CD4-positive, alpha-beta T cell treated with Interleukin-4 for 1 hour (primary cell): Measurements from ENCODE around the gene GRID1.

ENCODE experiments used
- DNase-seq, 2 donors: peaks; one replicate each; pipeline ENCODE4 v3.0.0-alpha.2; 2020 to 2022

GRID1 gene

DNA sequence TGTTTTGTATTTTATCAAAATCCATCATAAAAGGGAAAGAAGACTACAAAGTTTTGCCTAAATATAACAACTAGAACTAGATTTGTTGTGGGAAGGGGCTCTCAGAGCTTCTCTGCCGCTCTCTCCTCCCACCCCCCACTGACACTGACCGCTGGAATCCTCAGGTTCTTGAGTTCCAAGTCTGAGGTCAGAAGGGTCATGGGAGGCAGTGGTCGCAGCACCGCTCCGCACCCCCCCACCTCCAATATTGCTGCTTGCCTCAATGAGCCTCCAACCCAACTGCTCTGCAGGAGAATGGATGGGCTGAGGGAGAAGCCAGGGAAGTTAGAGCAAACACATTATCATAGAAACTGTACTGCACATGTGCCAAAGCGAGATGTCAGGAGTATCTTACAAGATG, 359.4 kb downstream of the GRID1 start:
- DNase-seq = no peak

DNA sequence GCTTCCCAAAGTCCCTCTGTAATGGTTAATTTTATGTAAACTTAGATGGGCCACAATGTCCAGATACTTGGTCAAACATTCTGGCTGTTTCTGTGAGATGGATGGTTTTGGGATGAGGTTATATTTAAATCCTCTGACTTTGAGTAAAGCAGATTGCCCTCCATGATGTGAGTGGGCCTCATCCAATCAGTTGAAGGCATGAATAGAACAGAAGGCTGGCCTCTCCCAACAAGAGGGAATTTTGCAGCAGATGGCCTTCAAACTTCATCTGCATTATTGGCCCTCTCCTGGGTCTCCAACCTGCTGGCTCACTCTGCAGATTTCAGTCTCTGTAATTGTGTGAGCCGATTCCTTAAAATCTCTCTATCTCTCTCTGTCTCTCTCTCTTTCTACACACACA, 362.3 kb downstream of the GRID1 start:
- no peak for DNase-seq

DNA sequence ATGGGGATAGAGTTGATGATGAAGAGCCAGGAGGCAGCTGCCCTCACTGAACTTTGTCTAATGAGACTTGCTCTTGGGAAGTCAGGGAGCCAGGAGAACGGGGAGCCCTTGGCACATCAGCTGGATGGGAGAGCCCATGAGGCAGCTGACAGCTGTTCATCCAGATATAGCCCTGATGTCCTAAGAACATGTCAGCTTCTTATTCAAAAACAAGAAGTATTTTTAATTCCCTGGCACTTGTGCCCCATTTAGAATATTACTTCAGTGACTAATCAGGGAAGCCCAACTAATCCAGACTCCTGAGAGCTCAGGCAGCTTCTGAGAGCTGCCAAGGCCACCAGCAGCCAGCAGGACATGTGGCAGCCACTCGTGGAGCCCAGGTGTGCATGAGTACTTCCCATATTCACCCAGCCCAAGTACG, 363.4 kb downstream of the GRID1 start:
- DNase-seq = no peak

DNA sequence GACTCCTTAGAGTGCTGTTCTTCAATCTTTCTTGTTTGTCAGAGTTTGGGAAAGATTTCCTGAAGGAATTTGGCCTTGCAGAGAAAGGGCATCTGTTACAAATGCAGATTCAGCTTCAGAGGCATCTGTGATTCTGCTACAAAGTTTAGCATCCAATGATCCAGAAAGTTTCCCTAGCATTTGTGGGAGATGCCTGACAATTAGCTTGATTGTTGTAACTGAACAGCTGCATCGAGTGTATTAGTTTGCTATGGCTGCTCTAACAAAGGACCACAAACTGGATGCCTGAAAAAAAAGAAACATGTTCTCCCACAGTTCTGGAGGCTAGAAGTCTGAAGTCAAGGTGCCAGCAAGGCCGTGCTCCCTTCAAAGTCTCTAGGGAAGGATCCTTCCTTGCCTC, 365.1 kb downstream of the GRID1 start:
- no peak for DNase-seq

DNA sequence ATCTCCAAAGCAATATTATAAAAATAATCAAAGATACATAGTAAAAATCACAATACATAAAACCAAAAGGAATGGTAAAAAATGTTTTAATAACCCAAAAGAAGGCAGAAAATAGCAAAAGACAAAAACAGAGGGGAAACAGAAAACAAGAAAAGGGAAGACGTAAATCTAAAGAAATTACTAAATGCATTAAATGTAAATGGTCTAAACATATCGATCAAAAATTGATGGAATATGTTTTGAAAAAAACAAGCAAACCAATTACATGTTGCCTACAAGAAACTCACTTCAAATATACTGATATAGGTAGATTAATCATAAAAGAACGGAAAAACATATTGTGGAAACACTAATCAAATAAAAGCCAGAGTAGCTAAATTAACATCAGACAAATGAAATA, 369.1 kb downstream of the GRID1 start:
- no peak for DNase-seq

DNA sequence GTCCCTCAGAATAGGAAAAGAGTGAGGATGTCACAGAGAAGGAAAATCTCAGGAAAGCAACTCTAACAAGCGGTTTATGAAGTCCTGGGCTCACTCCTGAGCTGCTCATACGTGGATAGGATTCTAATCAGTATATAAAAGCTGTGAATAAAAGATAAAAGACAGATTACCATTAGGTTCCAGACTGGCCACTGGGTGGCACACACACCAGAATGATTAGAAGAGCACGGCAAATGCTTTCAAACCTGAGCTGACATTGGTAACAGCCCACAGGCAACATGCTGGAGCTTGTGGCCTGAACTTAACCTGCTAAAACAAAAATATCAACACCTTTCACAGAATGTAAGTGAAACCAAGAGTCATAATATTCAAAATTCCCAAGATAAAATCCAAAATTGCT, 370.8 kb downstream of the GRID1 start:
- peak in 1 of 2 donors; percentile 15 for DNase-seq

DNA sequence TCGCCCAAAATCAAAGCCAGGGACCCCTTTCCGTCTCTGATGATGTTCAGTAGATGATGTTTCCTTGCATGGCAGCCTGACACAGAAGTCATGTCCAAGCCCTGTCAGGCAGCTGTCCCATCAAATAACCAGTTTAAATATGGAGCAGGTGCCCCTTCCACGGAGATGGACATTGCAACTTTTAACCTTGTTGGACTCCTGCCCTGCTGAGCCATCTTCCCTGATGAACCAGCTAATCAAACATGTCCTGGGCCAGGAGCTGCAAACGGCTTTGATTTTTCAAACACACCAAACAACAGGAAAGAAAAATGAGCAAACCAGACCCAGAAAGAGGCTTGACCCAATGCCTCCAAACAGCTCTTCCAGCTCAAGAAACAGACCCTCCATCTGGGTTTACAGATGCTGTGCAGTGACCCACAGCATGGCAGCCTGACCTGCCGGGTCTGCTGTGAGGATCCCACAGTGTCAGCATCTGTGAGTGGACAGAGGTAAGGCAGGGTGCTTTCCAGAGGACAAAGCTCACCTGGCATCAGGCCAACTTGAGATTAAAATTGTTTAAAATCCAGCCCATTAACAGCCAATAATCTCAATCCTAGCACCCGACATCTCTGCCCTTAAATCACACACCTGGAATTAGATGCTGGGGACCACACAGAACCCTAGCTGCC, 372.6 kb downstream of the GRID1 start:
- no peak for DNase-seq

DNA sequence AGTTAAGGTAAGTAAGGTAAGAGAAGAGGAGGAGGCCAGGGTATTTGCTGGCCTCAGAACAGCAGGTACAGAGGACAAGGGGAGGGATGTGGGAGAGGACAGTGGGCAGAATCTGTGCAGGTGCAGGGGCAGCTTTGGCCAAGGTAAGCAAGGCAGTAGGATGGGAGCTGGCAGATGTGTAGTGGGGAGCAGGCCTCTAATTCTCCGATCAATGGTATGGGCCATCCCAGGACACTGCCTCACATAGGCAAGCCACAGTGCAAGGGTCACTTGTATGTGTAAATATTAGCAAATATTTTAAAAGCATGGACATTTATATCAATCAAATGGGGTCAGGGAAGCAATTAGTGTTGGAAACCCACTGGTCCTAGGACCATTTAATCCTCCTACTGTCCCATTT, 373.5 kb downstream of the GRID1 start:
- no peak for DNase-seq

DNA sequence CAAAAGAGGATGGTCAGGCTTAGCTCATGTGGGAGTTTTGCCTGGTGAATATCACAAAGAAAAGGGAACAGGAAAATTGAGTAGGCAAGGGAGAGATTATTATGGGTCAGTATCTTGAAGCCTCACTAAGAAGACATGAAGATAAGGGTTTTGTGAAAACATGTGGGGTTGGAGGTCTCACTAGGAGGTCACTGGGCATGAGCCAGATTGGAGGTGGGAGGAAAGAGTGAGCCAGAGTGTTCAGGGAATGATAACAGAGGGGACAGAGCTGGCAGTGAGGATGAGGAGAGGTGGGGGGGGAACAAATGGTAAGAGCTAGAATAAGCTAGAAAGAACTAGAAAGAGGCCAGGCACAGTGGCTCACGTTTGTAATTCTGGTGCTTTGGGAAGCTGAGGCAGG, 374.3 kb downstream of the GRID1 start:
- DNase-seq = no peak

DNA sequence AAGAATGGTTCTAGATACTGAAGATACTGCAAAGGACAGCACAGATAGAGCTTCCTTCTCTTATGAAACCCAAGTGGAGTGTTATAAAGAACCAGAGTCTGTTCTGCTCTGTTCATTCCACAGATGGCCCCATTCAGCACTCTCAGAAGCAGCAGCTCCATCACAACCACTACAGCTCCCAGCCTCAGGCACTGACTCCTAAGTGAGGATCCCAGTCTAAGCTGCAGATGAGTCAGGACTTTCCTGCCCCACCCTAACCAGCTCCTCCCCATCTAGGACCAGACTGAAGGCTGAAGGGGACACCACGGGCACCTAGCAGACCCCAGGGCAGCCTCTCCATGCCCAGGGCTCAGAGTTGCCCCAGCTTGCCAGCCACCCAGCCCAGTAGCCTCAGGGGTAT, 379.8 kb downstream of the GRID1 start:
- DNase-seq = no peak

DNA sequence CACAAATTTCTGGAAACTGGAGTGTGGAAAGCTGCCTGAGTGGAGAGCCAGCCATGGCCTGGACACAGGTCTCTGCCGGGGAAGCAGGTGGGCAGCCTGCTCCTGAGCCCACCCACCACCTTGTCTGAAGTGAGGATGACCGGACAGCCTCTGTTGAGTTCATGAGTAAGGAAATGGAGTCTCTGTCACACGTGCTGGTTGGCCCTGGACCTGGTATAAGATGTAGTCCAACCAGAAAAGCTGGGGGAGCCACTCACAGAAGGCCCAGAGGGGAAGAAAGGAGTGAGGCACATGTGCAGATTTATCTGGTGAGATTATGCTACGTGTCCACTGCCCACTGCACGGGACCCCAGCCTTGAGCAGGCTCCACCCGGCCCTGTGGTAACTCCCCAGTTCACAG, 383.5 kb downstream of the GRID1 start:
- DNase-seq = no peak

DNA sequence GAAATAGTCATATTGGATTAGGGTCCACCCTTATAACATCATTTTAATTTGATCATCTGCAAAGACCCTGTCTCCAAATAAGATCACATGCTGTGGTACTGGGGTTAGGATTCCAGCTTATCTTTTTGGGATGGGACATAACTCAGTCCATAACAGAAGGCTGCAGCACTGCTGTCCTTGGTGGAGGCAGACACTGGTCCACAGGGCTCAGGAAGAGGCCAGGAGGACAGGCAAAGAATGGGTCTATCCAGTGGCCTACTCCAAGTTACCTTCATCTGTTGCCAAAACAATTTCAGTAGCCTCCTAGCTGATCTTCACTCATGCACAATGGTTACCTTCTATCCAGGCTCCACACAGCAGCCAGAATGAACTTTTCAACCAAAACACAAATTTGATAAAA, 387.0 kb downstream of the GRID1 start:
- DNase-seq = no peak

DNA sequence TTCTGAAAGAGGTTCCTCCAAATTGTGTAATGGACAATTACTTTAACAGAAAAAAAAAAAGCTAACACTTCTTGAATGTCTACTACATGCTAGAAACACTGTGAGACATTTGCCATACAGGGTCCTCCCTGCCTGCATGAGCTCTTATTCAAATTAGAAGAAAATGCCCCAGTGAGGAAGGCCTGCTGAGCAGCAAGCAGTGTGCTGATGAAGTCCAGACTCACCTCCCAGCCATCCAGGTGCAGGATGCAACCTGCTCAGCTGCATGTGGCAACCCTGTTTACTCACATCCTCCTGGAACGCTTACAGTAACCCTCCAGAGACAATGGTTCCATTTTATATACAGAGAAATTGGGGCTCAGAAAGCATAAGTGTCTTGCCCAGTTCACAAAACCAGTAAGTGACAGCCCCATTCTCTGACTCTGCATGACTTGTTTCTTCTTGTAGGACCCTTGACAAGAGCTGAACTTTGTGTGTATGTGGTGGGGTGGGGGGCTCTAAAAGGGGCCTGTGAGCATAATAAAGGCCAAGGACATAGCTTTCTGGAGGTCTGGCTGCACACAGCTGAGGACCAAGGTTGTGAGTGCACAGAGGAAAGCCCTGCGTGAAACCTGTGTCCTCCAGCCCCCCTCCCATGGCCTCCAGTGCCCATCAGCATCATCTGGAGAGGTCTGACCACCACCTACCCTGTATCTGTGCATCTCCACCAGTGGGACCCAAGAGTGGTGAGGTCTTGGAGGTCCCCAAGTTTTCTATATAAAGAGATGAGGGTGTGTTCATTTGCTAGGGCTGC, 387.8 kb downstream of the GRID1 start:
- no peak for DNase-seq

DNA sequence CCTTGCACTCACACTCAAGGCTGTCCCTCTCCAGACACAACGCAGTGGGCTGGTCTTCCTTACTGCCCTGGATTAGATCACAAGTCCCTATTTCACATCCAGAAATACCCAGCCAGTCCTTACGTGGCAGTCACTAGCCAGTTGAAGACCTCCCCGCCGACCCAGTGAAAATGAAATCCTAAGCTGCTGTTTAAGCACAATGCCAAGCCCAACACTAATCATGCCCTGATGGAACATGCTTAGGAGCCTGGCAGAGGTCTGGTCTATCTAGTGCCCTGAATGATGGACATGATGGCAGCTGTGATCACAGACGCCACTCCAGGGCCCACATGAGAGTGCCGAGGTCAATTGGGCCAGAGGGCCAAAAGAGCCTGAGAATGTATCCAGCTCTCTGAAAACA, 389.0 kb downstream of the GRID1 start:
- no peak for DNase-seq

DNA sequence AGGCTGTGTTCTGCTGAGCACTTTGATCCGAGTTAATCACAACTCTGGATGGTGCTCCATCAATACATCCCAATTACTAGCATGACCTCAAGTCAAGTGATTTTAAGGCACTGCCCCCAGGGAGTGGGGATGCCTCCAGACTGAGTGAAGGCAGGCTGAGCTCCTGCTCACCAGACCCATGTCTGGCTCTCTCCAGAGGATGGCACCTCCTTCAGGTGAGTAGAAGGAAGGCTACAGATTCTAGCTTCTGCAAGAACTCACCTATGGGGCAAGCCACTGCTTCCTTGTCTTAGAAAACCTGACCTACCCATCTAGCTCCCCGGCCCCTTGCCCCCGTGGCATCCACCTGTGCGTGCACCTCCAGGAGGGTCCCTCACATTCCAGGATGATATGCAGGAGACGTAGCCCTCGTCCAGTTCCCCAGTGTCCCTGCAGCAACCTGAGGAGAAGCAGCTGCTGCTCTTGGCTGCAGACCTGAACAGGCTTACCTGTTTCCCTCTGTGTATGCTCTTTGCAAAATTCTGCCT, 390.3 kb downstream of the GRID1 start:
- DNase-seq = no peak

DNA sequence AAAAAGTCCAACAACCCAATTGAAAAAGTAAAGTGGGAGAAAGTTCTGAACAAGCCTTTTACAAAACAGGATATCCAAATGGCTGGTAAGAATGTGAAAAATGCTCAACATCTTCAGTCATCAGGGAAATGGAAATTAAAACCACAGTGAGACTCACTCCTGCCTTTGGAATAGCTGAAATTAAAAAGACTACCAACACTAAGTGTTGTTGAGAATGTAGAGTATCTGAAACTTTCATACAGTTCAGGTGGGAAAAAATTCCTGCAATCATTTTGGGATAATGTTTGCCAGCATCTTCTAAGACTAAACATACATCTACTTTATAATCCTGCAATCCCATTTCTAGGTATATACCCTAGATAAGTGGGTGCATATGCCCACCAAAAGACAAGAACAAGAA, 395.1 kb downstream of the GRID1 start:
- DNase-seq = no peak

DNA sequence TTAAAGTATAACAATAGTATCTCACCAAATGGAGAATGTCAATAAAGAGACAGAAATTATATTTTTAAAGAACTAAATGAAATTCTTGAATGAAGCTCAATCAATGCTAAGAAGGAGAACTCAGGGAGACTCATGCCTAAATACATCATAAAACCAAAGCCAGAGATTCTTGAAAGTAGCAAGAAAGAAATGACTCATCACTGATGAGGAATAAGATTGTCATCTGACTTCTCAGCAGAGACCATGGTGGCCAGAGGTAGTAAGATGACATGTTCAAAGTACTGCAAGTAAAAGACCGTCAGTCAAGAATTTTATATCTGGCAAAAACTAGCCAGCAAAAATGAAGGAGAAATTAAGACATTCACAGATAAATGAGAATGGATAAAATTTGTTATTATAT, 399.0 kb downstream of the GRID1 start:
- no peak for DNase-seq

DNA sequence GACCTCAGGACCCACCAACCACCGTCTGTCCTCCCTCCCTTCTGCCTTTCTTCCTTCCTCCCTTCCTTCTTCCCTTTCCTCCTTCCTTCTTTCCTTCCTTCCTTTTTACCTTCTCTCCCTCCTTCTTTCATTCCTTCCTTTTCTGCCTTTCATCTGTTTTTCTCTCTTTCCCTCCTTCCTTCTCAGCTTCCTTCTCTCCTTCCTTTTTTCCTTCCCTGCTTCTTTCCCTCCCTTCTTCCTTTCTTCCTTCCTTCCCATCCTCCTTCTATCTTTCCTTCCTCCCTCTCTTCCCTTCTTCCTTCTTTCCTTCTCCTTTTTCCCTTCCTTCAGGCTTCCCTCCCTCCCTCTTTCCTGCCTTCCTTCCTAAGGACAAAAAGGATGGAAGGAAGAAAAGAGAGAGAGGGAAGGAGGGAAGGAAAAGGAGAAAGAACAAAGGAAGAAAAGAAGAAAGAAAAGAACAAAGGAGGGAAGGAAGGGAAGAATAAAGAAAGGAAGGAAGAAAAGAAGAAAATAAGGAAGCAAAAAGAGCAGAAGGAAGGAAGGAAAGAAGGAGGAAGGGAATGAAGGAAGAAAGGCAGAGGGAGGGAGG, 405.0 kb downstream of the GRID1 start:
- DNase-seq = no peak

DNA sequence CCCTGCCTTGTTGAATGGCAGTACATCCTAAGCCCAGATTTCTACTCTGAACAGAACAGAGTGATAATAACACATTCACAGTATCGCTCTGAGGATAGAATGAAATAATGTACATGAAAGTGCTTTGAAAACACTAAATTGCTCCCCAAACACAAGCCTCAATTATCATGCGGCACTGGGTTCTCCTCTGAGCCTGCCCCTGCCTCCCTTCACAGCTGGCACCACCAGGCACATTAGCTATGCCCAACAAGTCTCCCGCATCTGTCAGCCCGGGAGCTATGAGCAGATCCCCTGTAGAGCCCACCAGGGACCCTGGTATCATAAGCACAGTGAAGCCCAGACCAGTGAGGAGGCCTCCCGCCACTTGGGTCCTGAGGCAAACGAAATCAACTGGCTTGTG, 405.5 kb downstream of the GRID1 start:
- DNase-seq = no peak

DNA sequence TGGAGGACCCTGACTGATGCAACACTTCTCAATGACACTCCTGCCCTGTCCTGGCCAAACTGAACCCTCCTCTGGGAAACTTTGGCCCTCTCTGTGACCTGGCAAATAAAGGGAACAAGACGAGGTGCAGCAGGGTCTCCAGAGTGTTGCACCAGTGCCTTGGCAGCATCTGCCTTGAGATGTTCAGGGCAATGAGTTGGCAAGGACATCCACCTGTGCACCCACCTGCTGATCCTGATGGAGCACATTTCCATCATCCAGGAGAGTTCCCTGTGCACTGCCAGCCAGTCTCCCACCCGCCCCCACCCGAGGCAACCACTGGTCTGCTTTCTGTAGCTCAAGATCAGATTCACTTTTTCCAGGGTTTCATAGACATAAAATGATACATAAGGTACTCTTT, 407.4 kb downstream of the GRID1 start:
- no peak for DNase-seq

DNA sequence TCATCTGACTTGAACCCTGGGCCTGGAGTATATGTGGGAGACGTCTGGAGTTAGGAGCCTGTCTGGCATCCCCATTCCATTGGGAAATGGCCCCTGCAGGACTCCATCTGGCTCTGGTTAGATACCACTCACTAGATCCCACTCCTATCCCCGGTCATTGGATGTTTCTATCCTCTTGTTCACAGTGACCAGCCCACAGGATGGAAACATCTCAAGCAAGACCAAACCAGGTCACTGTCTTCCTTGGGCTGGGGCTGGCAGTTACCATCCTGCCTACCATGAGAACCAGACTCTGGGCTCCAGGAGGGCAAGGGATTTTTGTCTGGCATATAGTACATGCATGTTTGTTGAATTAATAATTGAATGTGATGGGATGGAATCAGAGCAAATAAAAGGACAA, 415.7 kb downstream of the GRID1 start:
- no peak for DNase-seq

DNA sequence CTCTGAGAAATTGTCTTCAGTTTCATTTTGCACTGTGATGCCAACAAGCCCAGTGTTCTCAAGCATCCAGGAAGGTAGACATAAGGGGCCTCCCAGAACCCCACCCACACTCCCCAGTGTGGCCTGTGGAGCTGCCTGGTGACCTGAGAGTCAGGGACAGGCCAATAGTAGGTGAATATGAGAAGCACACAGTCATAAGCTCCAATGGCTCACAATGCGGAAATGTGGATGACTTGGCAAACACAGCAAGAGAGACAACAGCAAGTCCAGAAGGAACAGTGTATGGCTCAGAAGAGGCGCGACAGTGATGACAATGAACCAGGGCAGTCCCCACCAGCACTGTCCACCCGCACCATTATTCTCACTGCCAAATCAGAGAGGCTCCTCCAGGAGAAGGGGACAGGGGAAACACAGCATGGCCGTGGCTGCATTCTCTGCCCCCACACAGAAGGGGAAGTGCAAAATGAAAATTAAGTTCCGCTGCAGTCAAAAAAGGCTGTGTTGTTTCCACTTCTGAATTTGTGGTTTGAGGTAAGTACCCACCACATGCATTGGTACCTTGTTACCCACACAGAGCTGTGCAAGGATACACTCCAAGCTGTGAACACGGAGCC, 419.8 kb downstream of the GRID1 start:
- DNase-seq = no peak

DNA sequence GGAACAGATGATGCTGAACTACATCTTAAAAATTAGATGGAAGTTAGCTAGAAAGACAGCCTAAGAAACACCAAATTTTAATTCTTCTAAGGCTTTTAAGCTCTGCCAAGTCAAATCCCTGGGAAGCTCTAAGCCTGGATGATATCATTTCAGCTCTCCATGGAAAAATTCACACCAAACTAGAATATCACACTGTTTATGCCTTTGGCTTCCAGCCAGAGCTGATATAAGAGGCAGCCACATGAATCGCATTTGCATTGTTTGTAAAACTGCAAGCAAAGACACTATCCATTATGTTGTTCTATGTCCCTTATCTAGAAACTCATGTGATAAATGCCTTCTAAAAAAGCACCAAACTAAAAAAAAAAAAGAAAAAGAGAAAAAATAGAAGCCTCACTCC, 430.4 kb downstream of the GRID1 start:
- no peak for DNase-seq

DNA sequence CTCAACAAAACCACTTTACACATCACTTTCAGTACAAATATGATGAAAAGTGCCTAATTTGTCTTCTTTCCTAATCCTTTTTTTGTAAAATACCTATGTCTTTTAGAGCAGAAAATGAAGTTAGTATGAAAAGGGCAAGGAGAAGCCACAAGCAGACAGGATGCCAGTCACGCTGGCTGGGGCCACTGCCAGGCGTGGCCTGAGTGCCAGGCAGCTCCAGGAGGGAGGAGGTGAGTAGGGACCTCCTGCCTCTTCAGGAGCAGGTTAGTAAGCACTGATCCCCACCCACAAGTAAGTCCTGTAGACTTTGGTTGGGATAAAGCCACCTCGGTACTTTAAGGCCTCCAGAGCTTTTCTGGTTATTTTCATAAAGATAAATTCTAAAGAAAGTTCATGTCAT, 432.0 kb downstream of the GRID1 start:
- no peak for DNase-seq
